H9 (cell line): ENCODE data around the gene SFN. TPM values are rescaled to one million over a fixed set of nuclear protein-coding genes. Genes with fewer than 3 reads are reported as not detected.

ENCODE experiments used
- DNase-seq: peaks from one replicate; pipeline ENCODE4 v3.0.0-alpha.2; 2017
- H2AFZ ChIP-seq: one replicate; pipeline ENCODE4 v1.6.1; 2013; ENCODE audit warnings: mild to moderate bottlenecking, low read length, control low read depth, moderate library complexity
- H2AK5ac ChIP-seq: 2 replicates; pipeline ENCODE4 v1.6.1; 2013; ENCODE audit warnings: low read length, control low read depth, mixed read lengths; ENCODE audit not compliant: insufficient read length
- H2BK120ac ChIP-seq: one replicate; pipeline ENCODE4 v1.6.1; 2013; ENCODE audit warnings: low read depth, mild to moderate bottlenecking, low read length, control low read depth, inconsistent platforms; ENCODE audit not compliant: poor library complexity, severe bottlenecking
- H2BK12ac ChIP-seq: 2 replicates; pipeline ENCODE4 v1.6.1; 2013; ENCODE audit warnings: low read length, control low read depth, mixed read lengths, low read depth; ENCODE audit not compliant: insufficient read length
- H2BK15ac ChIP-seq: 2 replicates; pipeline ENCODE4 v1.6.1; 2013; ENCODE audit warnings: low read depth, low read length, control low read depth
- H2BK20ac ChIP-seq: one replicate; pipeline ENCODE4 v1.6.1; 2013; ENCODE audit warnings: low read depth, mild to moderate bottlenecking, low read length, control low read depth, inconsistent platforms; ENCODE audit not compliant: poor library complexity, severe bottlenecking
- H2BK5ac ChIP-seq: 2 replicates; pipeline ENCODE4 v1.6.1; 2013; ENCODE audit warnings: low read length, control low read depth, mixed read lengths; ENCODE audit not compliant: insufficient read length
- H3K14ac ChIP-seq: 2 replicates; pipeline ENCODE4 v1.6.1; 2013; ENCODE audit warnings: low read length, control low read depth; ENCODE audit not compliant: insufficient read depth
- H3K18ac ChIP-seq: 2 replicates; pipeline ENCODE4 v1.6.1; 2013; ENCODE audit warnings: low read depth, mild to moderate bottlenecking, mixed read lengths, low read length, control low read depth; ENCODE audit not compliant: insufficient read length
- H3K23ac ChIP-seq: 2 replicates; pipeline ENCODE4 v1.6.1; 2013; ENCODE audit warnings: low read length, control low read depth, mixed read lengths, low read depth; ENCODE audit not compliant: insufficient read length
- H3K23me2 ChIP-seq: 2 replicates; pipeline ENCODE4 v1.6.1; 2013; ENCODE audit warnings: low read depth, mild to moderate bottlenecking, mixed read lengths, low read length, control low read depth; ENCODE audit not compliant: insufficient read length, poor library complexity, severe bottlenecking
- H3K27ac ChIP-seq: 2 replicates; pipeline ENCODE4 v1.5.1; 2013; ENCODE audit warnings: low read length, control low read depth, mixed read lengths, low read depth; ENCODE audit not compliant: insufficient read length
- H3K27me3 ChIP-seq: 2 replicates; pipeline ENCODE4 v1.6.1; 2013; ENCODE audit warnings: low read length, control low read depth, inconsistent platforms; ENCODE audit not compliant: insufficient read depth
- H3K4ac ChIP-seq: 2 replicates; pipeline ENCODE4 v1.6.1; 2013; ENCODE audit warnings: low read depth, mild to moderate bottlenecking, control low read depth, inconsistent platforms, low read length, moderate library complexity
- H3K4me1 ChIP-seq: 2 replicates; pipeline ENCODE4 v1.6.1; 2013; ENCODE audit warnings: low read length, control low read depth, inconsistent platforms; ENCODE audit not compliant: insufficient read depth
- H3K4me2 ChIP-seq: 2 replicates; pipeline ENCODE4 v1.6.1; 2013; ENCODE audit warnings: low read length, control low read depth, mixed read lengths; ENCODE audit not compliant: insufficient read length, insufficient read depth
- H3K56ac ChIP-seq: 2 replicates; pipeline ENCODE4 v1.6.1; 2013; ENCODE audit warnings: low read depth, mild to moderate bottlenecking, mixed read lengths, low read length, control low read depth; ENCODE audit not compliant: insufficient read length
- H3K79me1 ChIP-seq: 2 replicates; pipeline ENCODE4 v1.6.1; 2013; ENCODE audit warnings: low read depth, mild to moderate bottlenecking, moderate library complexity, low read length, control low read depth, inconsistent platforms; ENCODE audit not compliant: insufficient read depth, poor library complexity, severe bottlenecking
- H3K79me2 ChIP-seq: 2 replicates; pipeline ENCODE4 v1.6.1; 2013; ENCODE audit warnings: low read length, control low read depth, inconsistent platforms; ENCODE audit not compliant: insufficient read depth
- H3K9ac ChIP-seq: 2 replicates; pipeline ENCODE4 v1.6.1; 2013; ENCODE audit warnings: low read length, control low read depth, mixed read lengths; ENCODE audit not compliant: insufficient read length; ENCODE audit errors: extremely low read depth
- H3K9me3 ChIP-seq: one replicate; pipeline ENCODE4 v1.6.1; 2013; ENCODE audit warnings: low read depth, low read length, inconsistent platforms; ENCODE audit not compliant: control insufficient read depth
- H3T11ph ChIP-seq: one replicate; pipeline ENCODE4 v1.6.1; 2013; ENCODE audit warnings: mild to moderate bottlenecking, low read length, control low read depth, inconsistent platforms
- H4K20me1 ChIP-seq: one replicate; pipeline ENCODE4 v1.6.1; 2013; ENCODE audit not compliant: control insufficient read depth, insufficient read length, insufficient read depth
- H4K5ac ChIP-seq: 2 replicates; pipeline ENCODE4 v1.6.1; 2013; ENCODE audit warnings: low read depth, mild to moderate bottlenecking, mixed read lengths, low read length, control low read depth; ENCODE audit not compliant: insufficient read length
- H4K8ac ChIP-seq: replicated peaks from 2 replicates; pipeline ENCODE4 v1.6.1; 2013; ENCODE audit warnings: low read length, control low read depth, mixed read lengths, low read depth; ENCODE audit not compliant: insufficient read length
- H4K91ac ChIP-seq: 2 replicates; pipeline ENCODE4 v1.6.1; 2013; ENCODE audit warnings: low read depth, mild to moderate bottlenecking, moderate library complexity, mixed read lengths, low read length, control low read depth; ENCODE audit not compliant: insufficient read length
- H3K27ac Mint-ChIP-seq, 3 experiments: 2 replicates in 2 of 3; 3 replicates in 1 of 3; pipeline ENCODE4 v1.8.0; 2020 to 2021; ENCODE audit warnings: mixed read lengths in 3 of 3, mild to moderate bottlenecking in 1 of 3, moderate library complexity in 1 of 3
- H3K27me3 Mint-ChIP-seq: 2 replicates; pipeline ENCODE4 v1.8.0; 2021; ENCODE audit warnings: low read depth, mild to moderate bottlenecking, moderate library complexity, mixed read lengths
- H3K36me3 Mint-ChIP-seq, 3 experiments: 2 replicates in 2 of 3; 3 replicates in 1 of 3; pipeline ENCODE4 v1.8.0; 2020 to 2021; ENCODE audit warnings: low read depth in 3 of 3, mixed read lengths in 3 of 3; ENCODE audit not compliant: insufficient read depth in 1 of 3
- H3K4me1 Mint-ChIP-seq, 2 experiments: 2 replicates each; pipeline ENCODE4 v1.8.0; 2020; ENCODE audit warnings: mixed read lengths in 2 of 2
- H3K4me3 Mint-ChIP-seq, 2 experiments: 2 replicates in 1 of 2; 3 replicates in 1 of 2; pipeline ENCODE4 v1.8.0; 2020 to 2021; ENCODE audit warnings: mild to moderate bottlenecking in 2 of 2, mixed read lengths in 2 of 2, moderate library complexity in 1 of 2
- H3K9me3 Mint-ChIP-seq, 2 experiments: 2 replicates in 1 of 2; 3 replicates in 1 of 2; pipeline ENCODE4 v1.8.0; 2020; ENCODE audit warnings: mild to moderate bottlenecking in 2 of 2, mixed read lengths in 2 of 2, moderate library complexity in 1 of 2
- WGBS: extraction: QIAGEN DNeasy Blood & Tissue Kit; methylation state at CpG from one replicate; pipeline ENCODE4 v1.1.7; 2013; ENCODE audit warnings: missing lambda C conversion rate, low lambda C conversion rate, mixed read lengths; ENCODE audit not compliant: insufficient read length; ENCODE audit errors: extremely low coverage; 5-methylcytosine and 5-hydroxymethylcytosine counted together
- long read RNA-seq: library from polyadenylated mRNA; unstranded; transcript quantifications from one replicate; pipeline ENCODE4 v2.0.0, GENCODE V29; 2020
- total RNA-seq: library from RNA; stranded (reverse); gene quantifications from 2 replicates; pipeline ENCODE4 v1.2.1, GENCODE V29; 2021
- TF ChIP-seq, protein P1 (sequence below): fragments of 200-600 bp; sonication (generic); conservative IDR thresholded peaks from 3 replicates; pipeline ENCODE4 v1.8.0; 2021; ENCODE audit warnings: antibody characterized with exemption, mild to moderate bottlenecking

The SFN gene
- 3.8 and 4.3 TPM in 2 replicates for total RNA-seq
- long read RNA-seq, partial matches to known transcripts = 0 of 4 reads
- long read RNA-seq, other reads (novel, unspliced or antisense) = 0 of 4 reads

DNA sequence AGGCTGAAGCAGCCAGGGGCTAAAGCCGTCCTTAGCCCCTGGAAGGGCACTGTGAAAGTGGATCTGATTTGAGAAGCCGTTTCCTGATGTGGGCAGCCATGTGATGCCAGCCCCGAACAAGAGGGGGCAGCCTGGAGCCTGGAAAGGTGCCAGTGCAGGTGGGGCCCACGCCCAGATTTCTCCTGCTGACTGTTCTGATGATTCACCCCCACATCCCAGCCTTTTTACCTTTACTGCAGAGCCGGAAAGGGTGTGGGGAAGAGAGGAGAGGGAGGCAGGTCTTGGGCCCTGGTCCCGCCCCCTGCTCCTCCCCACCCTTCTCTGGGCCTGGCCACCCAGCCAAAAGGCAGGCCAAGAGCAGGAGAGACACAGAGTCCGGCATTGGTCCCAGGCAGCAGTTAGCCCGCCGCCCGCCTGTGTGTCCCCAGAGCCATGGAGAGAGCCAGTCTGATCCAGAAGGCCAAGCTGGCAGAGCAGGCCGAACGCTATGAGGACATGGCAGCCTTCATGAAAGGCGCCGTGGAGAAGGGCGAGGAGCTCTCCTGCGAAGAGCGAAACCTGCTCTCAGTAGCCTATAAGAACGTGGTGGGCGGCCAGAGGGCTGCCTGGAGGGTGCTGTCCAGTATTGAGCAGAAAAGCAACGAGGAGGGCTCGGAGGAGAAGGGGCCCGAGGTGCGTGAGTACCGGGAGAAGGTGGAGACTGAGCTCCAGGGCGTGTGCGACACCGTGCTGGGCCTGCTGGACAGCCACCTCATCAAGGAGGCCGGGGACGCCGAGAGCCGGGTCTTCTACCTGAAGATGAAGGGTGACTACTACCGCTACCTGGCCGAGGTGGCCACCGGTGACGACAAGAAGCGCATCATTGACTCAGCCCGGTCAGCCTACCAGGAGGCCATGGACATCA, at the start of gene SFN:
Gene SFN, plus strand, starts transcription at position 369 of the 904 bp plus-strand sequence. Its CDS starts 64 bp downstream, at position 433.
- Histone ChIP-seq H2BK120ac (no peak within 1 kb of the TSS), H2BK12ac (no peak within 1 kb of the TSS), H3K56ac (no peak within 1 kb of the TSS), H3K79me2 (no peaks in the 10 kb centered on the region), H4K8ac (no peak within 1 kb of the TSS), H3K9ac (no peak within 1 kb of the TSS), H3K23ac (no peak within 1 kb of the TSS), H2BK20ac (no peak within 1 kb of the TSS), H3K23me2 (peaks cover 4% of the 10 kb centered on the region), H3K4me1 (no peaks in the 10 kb centered on the region; the same call in 1 of the 2 replicates), H3K4me2 (peak within 1 kb of the TSS; percentile 73), H3T11ph (no peak within 1 kb of the TSS), H4K91ac (no peak within 1 kb of the TSS), H3K27ac (no peak within 1 kb of the TSS), H2AFZ (no peak within 1 kb of the TSS), H3K27me3 (no peaks in the 10 kb centered on the region; the same call in 1 of the 2 replicates), H2BK15ac (no peak within 1 kb of the TSS), H2BK5ac (no peak within 1 kb of the TSS), H3K14ac (no peak within 1 kb of the TSS; the same call in 1 of the 2 replicates), H4K20me1 (no peaks in the 10 kb centered on the region), H4K5ac (no peak within 1 kb of the TSS), H3K9me3 (no peaks in the 10 kb centered on the region), H2AK5ac (no peak within 1 kb of the TSS), H3K4ac (no peak within 1 kb of the TSS), H3K79me1 (no peaks in the 10 kb centered on the region), H3K18ac (no peak within 1 kb of the TSS)
- no CpG with 5 or more reads among the region's 37 CpGs for WGBS
- peak; percentile 96 for DNase-seq
- Mint-ChIP-seq H3K4me3 (peak within 1 kb of the TSS; percentile 34 to 69), H3K27ac (peak within 1 kb of the TSS; percentile 1 to 78 (median 73); a peak in 2 of 7 replicates), H3K9me3 (no peaks in the 10 kb centered on the region), H3K27me3 (peaks cover 20% of the 10 kb centered on the region), H3K4me1 (peaks cover 38 to 40% of the 10 kb centered on the region in 2 experiments), H3K36me3 (no peaks in the 10 kb centered on the region)
- TF ChIP-seq, protein P1, sequence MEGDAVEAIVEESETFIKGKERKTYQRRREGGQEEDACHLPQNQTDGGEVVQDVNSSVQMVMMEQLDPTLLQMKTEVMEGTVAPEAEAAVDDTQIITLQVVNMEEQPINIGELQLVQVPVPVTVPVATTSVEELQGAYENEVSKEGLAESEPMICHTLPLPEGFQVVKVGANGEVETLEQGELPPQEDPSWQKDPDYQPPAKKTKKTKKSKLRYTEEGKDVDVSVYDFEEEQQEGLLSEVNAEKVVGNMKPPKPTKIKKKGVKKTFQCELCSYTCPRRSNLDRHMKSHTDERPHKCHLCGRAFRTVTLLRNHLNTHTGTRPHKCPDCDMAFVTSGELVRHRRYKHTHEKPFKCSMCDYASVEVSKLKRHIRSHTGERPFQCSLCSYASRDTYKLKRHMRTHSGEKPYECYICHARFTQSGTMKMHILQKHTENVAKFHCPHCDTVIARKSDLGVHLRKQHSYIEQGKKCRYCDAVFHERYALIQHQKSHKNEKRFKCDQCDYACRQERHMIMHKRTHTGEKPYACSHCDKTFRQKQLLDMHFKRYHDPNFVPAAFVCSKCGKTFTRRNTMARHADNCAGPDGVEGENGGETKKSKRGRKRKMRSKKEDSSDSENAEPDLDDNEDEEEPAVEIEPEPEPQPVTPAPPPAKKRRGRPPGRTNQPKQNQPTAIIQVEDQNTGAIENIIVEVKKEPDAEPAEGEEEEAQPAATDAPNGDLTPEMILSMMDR = peak; percentile 79
